GM20000 (cell line): Measurements from ENCODE around the gene EGFR.

Experiments
- DNase-seq: peaks from one replicate; pipeline ENCODE4 v3.0.0; 2012; ENCODE audit warnings: low spot score
- CTCF ChIP-seq: IDR thresholded peaks from 2 replicates; pipeline ENCODE4 v1.5.1; 2012; ENCODE audit warnings: mild to moderate bottlenecking, control low read depth; ENCODE audit errors: extremely low read depth, missing control alignments

Gene EGFR

GRCh38 chr7:55194522-55194921 is 175.7 kb downstream of the EGFR start:
- TF ChIP-seq CTCF = no peak
- DNase-seq = no peak

GRCh38 chr7:55198634-55199392 is 180.0 kb downstream of the EGFR start:
- no peak for TF ChIP-seq CTCF
- no peak for DNase-seq

GRCh38 chr7:55199418-55199817 is 180.6 kb downstream of the EGFR start:
- TF ChIP-seq CTCF = no peak
- no peak for DNase-seq

- DNase-seq = no peak
- TF ChIP-seq CTCF = no peak
Observed at GRCh38 chr7:55200441-55200840, 181.6 kb downstream of the EGFR start.

GRCh38 chr7:55202150-55202913 is 183.5 kb downstream of the EGFR start:
- no peak for DNase-seq
- no peak for TF ChIP-seq CTCF

GRCh38 chr7:55203300-55203699 is 184.5 kb downstream of the EGFR start:
- no peak for TF ChIP-seq CTCF
- DNase-seq = no peak
